Ramos (cell line): ENCODE results near the gene IL4I1.

Experiments
- in situ Hi-C: fragments of 300-500 bp; cut with MboI; formaldehyde crosslinking; loops from one replicate; pipeline ENCODE4 v1.14.3; 2022; ENCODE audit warnings: low sequenced_read_pairs; ENCODE audit not compliant: unreplicated experiment

Gene IL4I1

GRCh38 chr19:49866933-49867782 is 29.5 kb downstream of the IL4I1 start, which contains the start of gene PNKP:
PNKP (minus strand) TSS chr19:49867576; CDS start chr19:49867204, 372 bp downstream.
- in situ Hi-C loops: no loop called here

GRCh38 chr19:49864890-49865289 is 31.8 kb downstream of the IL4I1 start:
- in situ Hi-C loops: no loop called here

GRCh38 chr19:49863935-49864320 is 32.8 kb downstream of the IL4I1 start:
- in situ Hi-C loops: no loop called here

GRCh38 chr19:49863254-49863934 is 33.3 kb downstream of the IL4I1 start:
- in situ Hi-C loops: no loop called here

GRCh38 chr19:49862391-49863253 is 34.1 kb downstream of the IL4I1 start:
- in situ Hi-C loops: no loop called here

- in situ Hi-C loops: no loop called here
Measured at GRCh38 chr19:49861541-49862378, 34.9 kb downstream of the IL4I1 start.

GRCh38 chr19:49861107-49861506 is 35.6 kb downstream of the IL4I1 start:
- in situ Hi-C loops: no loop called here

- in situ Hi-C loops: no loop called here
Measured at GRCh38 chr19:49860336-49861102, 36.2 kb downstream of the IL4I1 start.

- in situ Hi-C loops: no loop called here
Measured at GRCh38 chr19:49859682-49860335, 36.9 kb downstream of the IL4I1 start.

- in situ Hi-C loops: no loop called here
Measured at GRCh38 chr19:49858088-49858985, 38.4 kb downstream of the IL4I1 start.

- in situ Hi-C loops: no loop called here
Measured at GRCh38 chr19:49857838-49858087, 38.9 kb downstream of the IL4I1 start.

- in situ Hi-C loops: no loop called here
Measured at GRCh38 chr19:49857061-49857837, 39.4 kb downstream of the IL4I1 start.

- in situ Hi-C loops: no loop called here
Measured at GRCh38 chr19:49856574-49857021, 40.1 kb downstream of the IL4I1 start.

- in situ Hi-C loops: no loop called here
Measured at GRCh38 chr19:49855676-49856573, 40.8 kb downstream of the IL4I1 start.

- in situ Hi-C loops: no loop called here
Measured at GRCh38 chr19:49855277-49855675, 41.4 kb downstream of the IL4I1 start.
